Upper lobe of left lung (tissue), 6 donors: ENCODE data around the gene XAB2. TPM values are rescaled to one million over a fixed set of nuclear protein-coding genes. Genes with fewer than 3 reads are reported as not detected.

ENCODE experiments used
- ATAC-seq, 2 donors: fragments of 200-7000 bp; cut with Tn5 transposase; one replicate each; pipeline ENCODE4 v1.9.1; 2022; ENCODE audit warnings: mild to moderate bottlenecking in 2 of 2, moderate library complexity in 2 of 2; ENCODE audit not compliant: low FRiP score in 2 of 2
- DNase-seq, 2 donors: peaks; one replicate each; pipeline ENCODE4 v3.0.0-alpha.2; 2019 to 2020
- H3K27ac ChIP-seq, 4 donors: fragments of 200-600 bp; sonication (generic); one replicate each; pipeline ENCODE4 v1.5.1; 2016 to 2019
- H3K27me3 ChIP-seq, 4 donors: fragments of 200-600 bp; sonication (generic); one replicate each; pipeline ENCODE4 v1.5.1; 2017 to 2019
- H3K36me3 ChIP-seq, 4 donors: fragments of 200-600 bp; sonication (generic); one replicate each; pipeline ENCODE4 v1.5.1; 2016 to 2019
- H3K4me1 ChIP-seq, 4 donors: fragments of 200-600 bp; sonication (generic); one replicate each; pipeline ENCODE4 v1.5.1; 2018 to 2019
- H3K4me3 ChIP-seq, 4 donors: fragments of 200-600 bp; sonication (generic); one replicate each; pipeline ENCODE4 v1.5.1; 2017 to 2019; ENCODE audit warnings: mild to moderate bottlenecking in 2 of 4, moderate library complexity in 1 of 4
- H3K9me3 ChIP-seq, 4 donors: fragments of 200-600 bp; sonication (generic); one replicate each; pipeline ENCODE4 v1.5.1; 2018 to 2019
- EP300 ChIP-seq, 4 donors: sonication (generic); formaldehyde crosslinking; IDR thresholded peaks; one replicate each; pipeline ENCODE4 v1.5.1; 2017; ENCODE audit warnings: antibody characterized with exemption in 4 of 4, control low read depth in 2 of 4
- POLR2A ChIP-seq, 4 donors: fragments of 450-650 bp; IDR thresholded peaks; one replicate each; pipeline ENCODE4 v1.5.1; 2016 to 2017; ENCODE audit warnings: antibody characterized with exemption in 4 of 4, mild to moderate bottlenecking in 2 of 4
- POLR2AphosphoS5 ChIP-seq, 2 donors: sonication (generic); formaldehyde crosslinking; IDR thresholded peaks; one replicate each; pipeline ENCODE4 v1.5.1; 2017; ENCODE audit warnings: antibody characterized with exemption in 2 of 2
- WGBS, 2 donors: methylation state at CpG; one replicate each; pipeline ENCODE4 v1.1.5; 2017 to 2018; 5-methylcytosine and 5-hydroxymethylcytosine counted together
- total RNA-seq, 6 donors: library from RNA; depleted of rRNA in 4 of 6; stranded (reverse); fragments of >200 nt in 4 of 6; gene quantifications; one replicate each; pipeline versions ENCODE4 v1.1.0 to v1.2.1, GENCODE V29; 2016 to 2021
- TF ChIP-seq, protein P1 (sequence below), 6 experiments: fragments of 450-650 bp in 4 of 6; fragments of 200-600 bp in 2 of 6; sonication (generic) in 2 of 6; IDR thresholded peaks; one replicate each; pipeline ENCODE4 v1.5.1; 2016 to 2019; ENCODE audit warnings: antibody characterized with exemption in 6 of 6
- donor health status: DM: no; HTN: no; CAD: no; lungs with moderate emphysema.
- donor health status: DM: no; HTN: yes; CAD: no; lungs with severe emphysema.

The XAB2 gene
- total RNA-seq, 6 donors from 2014 or later = 35.7 to 81.7 (median 51.4) TPM

- ATAC-seq (no peak), DNase-seq (no peak)
- Histone ChIP-seq H3K27ac (no peak overlapping the region), H3K36me3 (peaks cover 0 to 28% (median 15%) of the 10 kb centered on the region in 4 donors), H3K4me1 (peaks cover 0 to 45% (median 14%) of the 10 kb centered on the region in 4 donors), H3K9me3 (no peaks in the 10 kb centered on the region), H3K4me3 (no peak overlapping the region), H3K27me3 (peaks cover 0 to 6% (median 0%) of the 10 kb centered on the region in 4 donors)
- WGBS, 2 donors = 91 to 97% methylated on average over 12 to 13 of the region's 13 CpGs
- TF ChIP-seq POLR2A (IDR thresholded peaks at IDR 0.05) = no peak
- TF ChIP-seq, protein P1, sequence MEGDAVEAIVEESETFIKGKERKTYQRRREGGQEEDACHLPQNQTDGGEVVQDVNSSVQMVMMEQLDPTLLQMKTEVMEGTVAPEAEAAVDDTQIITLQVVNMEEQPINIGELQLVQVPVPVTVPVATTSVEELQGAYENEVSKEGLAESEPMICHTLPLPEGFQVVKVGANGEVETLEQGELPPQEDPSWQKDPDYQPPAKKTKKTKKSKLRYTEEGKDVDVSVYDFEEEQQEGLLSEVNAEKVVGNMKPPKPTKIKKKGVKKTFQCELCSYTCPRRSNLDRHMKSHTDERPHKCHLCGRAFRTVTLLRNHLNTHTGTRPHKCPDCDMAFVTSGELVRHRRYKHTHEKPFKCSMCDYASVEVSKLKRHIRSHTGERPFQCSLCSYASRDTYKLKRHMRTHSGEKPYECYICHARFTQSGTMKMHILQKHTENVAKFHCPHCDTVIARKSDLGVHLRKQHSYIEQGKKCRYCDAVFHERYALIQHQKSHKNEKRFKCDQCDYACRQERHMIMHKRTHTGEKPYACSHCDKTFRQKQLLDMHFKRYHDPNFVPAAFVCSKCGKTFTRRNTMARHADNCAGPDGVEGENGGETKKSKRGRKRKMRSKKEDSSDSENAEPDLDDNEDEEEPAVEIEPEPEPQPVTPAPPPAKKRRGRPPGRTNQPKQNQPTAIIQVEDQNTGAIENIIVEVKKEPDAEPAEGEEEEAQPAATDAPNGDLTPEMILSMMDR (IDR thresholded peaks at IDR 0.05) = no peak
- no peak for TF ChIP-seq EP300 (IDR thresholded peaks at IDR 0.05)
- TF ChIP-seq POLR2AphosphoS5 (IDR thresholded peaks at IDR 0.05) = no peak
Measured at GRCh38 chr19:7639863-7640348, 10.6 kb upstream of the XAB2 start.

GRCh38 chr19:7638802-7639465 is 9.6 kb upstream of the XAB2 start:
- WGBS, 2 donors = 75 to 77% methylated on average over 9 to 10 of the region's 12 CpGs
- H3K27ac ChIP-seq = no peak overlapping the region
- TF ChIP-seq POLR2A (IDR thresholded peaks at IDR 0.05) = no peak
- TF ChIP-seq, protein P1 (IDR thresholded peaks at IDR 0.05) = no peak
- no peak for TF ChIP-seq POLR2AphosphoS5 (IDR thresholded peaks at IDR 0.05)
- TF ChIP-seq EP300 (IDR thresholded peaks at IDR 0.05) = no peak
- DNase-seq (no peak), ATAC-seq (no peak)
- no peak overlapping the region for H3K4me3 ChIP-seq
- peaks cover 0 to 6% (median 0%) of the 10 kb centered on the region in 4 donors for H3K27me3 ChIP-seq
- H3K9me3 ChIP-seq = no peaks in the 10 kb centered on the region
- peaks cover 0 to 22% (median 11%) of the 10 kb centered on the region in 4 donors for H3K36me3 ChIP-seq
- H3K4me1 ChIP-seq = peaks cover 0 to 45% (median 13%) of the 10 kb centered on the region in 4 donors

- peak; percentile 85 to 88 for DNase-seq
- Histone ChIP-seq H3K36me3 (peaks cover 0 to 18% (median 11%) of the 10 kb centered on the region in 4 donors), H3K4me1 (peaks cover 0 to 39% (median 13%) of the 10 kb centered on the region in 4 donors), H3K27ac (peak overlapping the region; percentile 93 to 97 (median 94)), H3K27me3 (peaks cover 0 to 6% (median 0%) of the 10 kb centered on the region in 4 donors), H3K9me3 (no peaks in the 10 kb centered on the region), H3K4me3 (peak overlapping the region; percentile 55 to 90 (median 76))
- ATAC-seq = peak; percentile 63 to 69
- TF ChIP-seq POLR2A (IDR thresholded peaks at IDR 0.05) = no peak
- TF ChIP-seq, protein P1 (IDR thresholded peaks at IDR 0.05) = no peak
- TF ChIP-seq EP300 (IDR thresholded peaks at IDR 0.05) = no peak
- no peak for TF ChIP-seq POLR2AphosphoS5 (IDR thresholded peaks at IDR 0.05)
- 25 to 36% methylated on average over 26 to 29 of the region's 30 CpGs for whole genome bisulfite sequencing, 2 donors
Measured at GRCh38 chr19:7637374-7638256, 8.3 kb upstream of the XAB2 start.

DNA sequence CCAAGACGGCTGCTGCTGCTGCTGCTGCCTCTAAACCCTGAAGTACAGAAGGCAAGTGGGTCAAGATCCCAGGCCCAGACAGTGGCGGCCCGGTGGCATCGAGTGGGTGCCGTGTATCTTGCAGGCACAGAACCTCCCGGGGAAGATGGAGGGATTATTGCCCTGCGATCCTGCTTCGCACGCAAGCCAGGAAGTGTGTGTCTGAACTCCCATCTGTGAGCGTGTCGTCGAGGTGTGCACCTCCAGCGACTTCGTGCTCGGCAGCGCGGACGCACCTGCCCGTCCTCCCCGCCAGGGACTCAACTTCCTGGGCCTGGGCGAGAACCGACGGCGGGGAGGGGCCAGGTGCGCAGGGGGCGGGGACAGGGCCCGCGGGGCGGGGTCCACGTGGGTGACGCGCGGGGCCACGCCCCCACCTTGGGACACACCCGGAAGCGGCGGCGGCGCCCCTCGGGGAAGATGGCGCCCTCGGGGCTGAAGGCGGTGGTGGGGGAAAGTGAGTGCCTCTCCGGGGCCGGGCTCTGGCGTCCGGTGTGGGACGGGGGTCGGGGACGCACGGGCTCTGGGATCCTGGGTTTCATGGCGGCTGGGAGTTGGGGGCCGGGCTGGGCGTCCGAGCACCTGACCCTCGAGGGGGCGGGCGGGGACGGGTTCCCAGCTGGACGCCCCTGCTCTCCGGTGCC is 7.5 kb upstream of the XAB2 start, which contains the start of gene STXBP2:
STXBP2 (plus strand) TSS at position 420 of the 683 bp plus-strand sequence; CDS start at position 460, 40 bp downstream.
- peak; percentile 90 to 98 for DNase-seq
- Histone ChIP-seq H3K27ac (peak within 1 kb of the TSS; percentile 93 to 97 (median 94)), H3K27me3 (peaks cover 0 to 6% (median 0%) of the 10 kb centered on the region in 4 donors), H3K36me3 (peaks cover 0 to 15% (median 10%) of the 10 kb centered on the region in 4 donors), H3K4me1 (peaks cover 0 to 39% (median 13%) of the 10 kb centered on the region in 4 donors), H3K4me3 (peak within 1 kb of the TSS; percentile 55 to 90 (median 76)), H3K9me3 (no peaks in the 10 kb centered on the region)
- TF ChIP-seq, protein P1 (IDR thresholded peaks at IDR 0.05) = peak; percentile 34 to 69 (median 60)
- TF ChIP-seq EP300 (IDR thresholded peaks at IDR 0.05) (no peak), POLR2A (IDR thresholded peaks at IDR 0.05) (peak in 3 of 4 donors; percentile 22 to 82 (median 47)), POLR2AphosphoS5 (IDR thresholded peaks at IDR 0.05) (peak; percentile 80 to 81)
- WGBS, 2 donors = 3 to 13% methylated on average over 28 to 31 of the region's 61 CpGs
- ATAC-seq = peak; percentile 92 to 93
